GF-D8 (cell line): ENCODE measurements around the gene TRIM39.

Experiments used
- DNase-seq: peaks from one replicate; lab custom pipeline; 2025; lab: John Stamatoyannopoulos, UW

The TRIM39 gene

GRCh38 chr6:30327232-30327746 lies 562 bp downstream of the TRIM39 start:
- no peak for DNase-seq

- DNase-seq, result no peak
These were observed 1.7 kb downstream of the TRIM39 start for GRCh38 chr6:30328397-30328796.

- no peak for DNase-seq
These were observed 2.6 kb downstream of the TRIM39 start for GRCh38 chr6:30329331-30329730.

- no peak for DNase-seq
These were observed 5.3 kb downstream of the TRIM39 start for GRCh38 chr6:30331981-30332380.

GRCh38 chr6:30334075-30334783 lies 7.5 kb downstream of the TRIM39 start:
- DNase-seq, result no peak

- no peak for DNase-seq
These were observed 13.9 kb downstream of the TRIM39 start for GRCh38 chr6:30340589-30341054.

GRCh38 chr6:30341218-30341617 lies 14.5 kb downstream of the TRIM39 start:
- DNase-seq, result no peak

- DNase-seq, result no peak
These were observed 15.0 kb downstream of the TRIM39 start for GRCh38 chr6:30341728-30342127.

- DNase-seq, result no peak
These were observed 17.6 kb downstream of the TRIM39 start for GRCh38 chr6:30344191-30344867.

GRCh38 chr6:30344868-30345671 lies 18.3 kb downstream of the TRIM39 start, which contains the start of gene RPP21:
Gene RPP21 (plus strand): TSS chr6:30345156. CDS start chr6:30345172, 16 bp downstream.
- peak; percentile 44 for DNase-seq

GRCh38 chr6:30345852-30346251 lies 19.1 kb downstream of the TRIM39 start:
- DNase-seq, result no peak

- no peak for DNase-seq
These were observed 22.2 kb downstream of the TRIM39 start for GRCh38 chr6:30348957-30349356.

- DNase-seq, result no peak
These were observed 22.9 kb downstream of the TRIM39 start for GRCh38 chr6:30349421-30350177.

- DNase-seq, result no peak
These were observed 23.8 kb downstream of the TRIM39 start for GRCh38 chr6:30350524-30350923.

- DNase-seq, result no peak
These were observed 25.8 kb downstream of the TRIM39 start for GRCh38 chr6:30352550-30352949.

- no peak for DNase-seq
These were observed 28.6 kb downstream of the TRIM39 start for GRCh38 chr6:30355281-30355680.

GRCh38 chr6:30356536-30356935 lies 29.8 kb downstream of the TRIM39 start:
- DNase-seq, result no peak

- DNase-seq, result peak; percentile 4
These were observed 31.2 kb downstream of the TRIM39 start for GRCh38 chr6:30357678-30358540.

GRCh38 chr6:30359276-30359675 lies 32.5 kb downstream of the TRIM39 start:
- DNase-seq, result no peak

GRCh38 chr6:30360139-30360538 lies 33.4 kb downstream of the TRIM39 start:
- DNase-seq, result no peak

- DNase-seq, result no peak
These were observed 34.9 kb downstream of the TRIM39 start for GRCh38 chr6:30361661-30362060.
